ENCODE data around the gene ATG5.
A peak's percentile ranks its signal among the peaks of the same experiment; 100 is the strongest.

The ATG5 gene

DNA sequence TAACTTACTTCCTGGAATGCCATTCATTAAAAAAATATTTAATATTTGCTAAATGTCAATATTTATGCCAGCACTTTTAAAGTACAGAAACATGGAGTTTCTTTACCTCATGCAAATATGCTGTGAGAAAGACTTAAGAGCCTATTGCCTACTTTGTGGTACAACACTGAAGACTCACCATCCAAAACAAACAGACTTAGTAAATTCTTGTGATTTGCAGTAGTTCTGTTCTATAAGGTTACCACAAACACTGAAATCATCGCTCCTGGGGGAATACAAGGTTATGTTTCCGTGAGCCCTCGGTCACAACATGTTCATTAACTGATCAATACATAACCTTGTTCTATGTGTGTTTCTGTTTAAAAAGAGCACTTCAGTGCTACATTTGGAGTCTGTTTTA is 78.3 kb downstream of the ATG5 start:
- ATAC-seq, result peak; percentile 70
- TF ChIP-seq GLIS3 (CRISPR knock-in tag; IDR thresholded peaks at IDR 0.05), result no peak

- TF ChIP-seq ARNTL (CRISPR knock-in tag; IDR thresholded peaks at IDR 0.05; ENCODE audit: borderline replicate concordance, low read depth), result no peak
- ATAC-seq, result no peak
Observed at GRCh38 chr6:106244931-106245330, 80.6 kb downstream of the ATG5 start.

- TF ChIP-seq ZFP3 (CRISPR knock-in tag; IDR thresholded peaks at IDR 0.05) (no peak), BACH2 (CRISPR knock-in tag; IDR thresholded peaks at IDR 0.05; ENCODE audit: borderline replicate concordance) (no peak), RARB (CRISPR knock-in tag; IDR thresholded peaks at IDR 0.05) (no peak), PPARA (CRISPR knock-in tag; IDR thresholded peaks at IDR 0.05; ENCODE audit: borderline replicate concordance) (no peak), ZC3H10 (CRISPR knock-in tag; IDR thresholded peaks at IDR 0.05) (no peak), CSRNP3 (CRISPR knock-in tag; IDR thresholded peaks at IDR 0.05) (no peak), OSR1 (CRISPR knock-in tag; IDR thresholded peaks at IDR 0.05) (no peak), ZNF70 (CRISPR knock-in tag; IDR thresholded peaks at IDR 0.05) (no peak), CSDC2 (CRISPR knock-in tag; IDR thresholded peaks at IDR 0.05) (no peak), GLIS3 (CRISPR knock-in tag; IDR thresholded peaks at IDR 0.05) (no peak), ESRRG (CRISPR knock-in tag; IDR thresholded peaks at IDR 0.05) (no peak), TCF4 (CRISPR knock-in tag; IDR thresholded peaks at IDR 0.05; ENCODE audit: borderline replicate concordance) (no peak), ISL1 (CRISPR knock-in tag; IDR thresholded peaks at IDR 0.05) (no peak), ARNTL (CRISPR knock-in tag; IDR thresholded peaks at IDR 0.05; ENCODE audit: borderline replicate concordance, low read depth) (no peak), TOX (CRISPR knock-in tag; IDR thresholded peaks at IDR 0.05; ENCODE audit: borderline replicate concordance) (no peak), ZNF8 (CRISPR knock-in tag; IDR thresholded peaks at IDR 0.05) (no peak)
- TF ChIP-seq, protein P1, sequence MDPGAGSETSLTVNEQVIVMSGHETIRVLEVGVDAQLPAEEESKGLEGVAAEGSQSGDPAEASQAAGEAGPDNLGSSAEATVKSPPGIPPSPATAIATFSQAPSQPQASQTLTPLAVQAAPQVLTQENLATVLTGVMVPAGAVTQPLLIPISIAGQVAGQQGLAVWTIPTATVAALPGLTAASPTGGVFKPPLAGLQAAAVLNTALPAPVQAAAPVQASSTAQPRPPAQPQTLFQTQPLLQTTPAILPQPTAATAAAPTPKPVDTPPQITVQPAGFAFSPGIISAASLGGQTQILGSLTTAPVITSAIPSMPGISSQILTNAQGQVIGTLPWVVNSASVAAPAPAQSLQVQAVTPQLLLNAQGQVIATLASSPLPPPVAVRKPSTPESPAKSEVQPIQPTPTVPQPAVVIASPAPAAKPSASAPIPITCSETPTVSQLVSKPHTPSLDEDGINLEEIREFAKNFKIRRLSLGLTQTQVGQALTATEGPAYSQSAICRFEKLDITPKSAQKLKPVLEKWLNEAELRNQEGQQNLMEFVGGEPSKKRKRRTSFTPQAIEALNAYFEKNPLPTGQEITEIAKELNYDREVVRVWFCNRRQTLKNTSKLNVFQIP (CRISPR knock-in tag; IDR thresholded peaks at IDR 0.05; ENCODE audit: borderline replicate concordance, low read depth), result no peak
- TF ChIP-seq, protein P2, sequence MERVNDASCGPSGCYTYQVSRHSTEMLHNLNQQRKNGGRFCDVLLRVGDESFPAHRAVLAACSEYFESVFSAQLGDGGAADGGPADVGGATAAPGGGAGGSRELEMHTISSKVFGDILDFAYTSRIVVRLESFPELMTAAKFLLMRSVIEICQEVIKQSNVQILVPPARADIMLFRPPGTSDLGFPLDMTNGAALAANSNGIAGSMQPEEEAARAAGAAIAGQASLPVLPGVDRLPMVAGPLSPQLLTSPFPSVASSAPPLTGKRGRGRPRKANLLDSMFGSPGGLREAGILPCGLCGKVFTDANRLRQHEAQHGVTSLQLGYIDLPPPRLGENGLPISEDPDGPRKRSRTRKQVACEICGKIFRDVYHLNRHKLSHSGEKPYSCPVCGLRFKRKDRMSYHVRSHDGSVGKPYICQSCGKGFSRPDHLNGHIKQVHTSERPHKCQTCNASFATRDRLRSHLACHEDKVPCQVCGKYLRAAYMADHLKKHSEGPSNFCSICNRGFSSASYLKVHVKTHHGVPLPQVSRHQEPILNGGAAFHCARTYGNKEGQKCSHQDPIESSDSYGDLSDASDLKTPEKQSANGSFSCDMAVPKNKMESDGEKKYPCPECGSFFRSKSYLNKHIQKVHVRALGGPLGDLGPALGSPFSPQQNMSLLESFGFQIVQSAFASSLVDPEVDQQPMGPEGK (CRISPR knock-in tag; IDR thresholded peaks at IDR 0.05; ENCODE audit: borderline replicate concordance), result no peak
- TF ChIP-seq, protein P3, sequence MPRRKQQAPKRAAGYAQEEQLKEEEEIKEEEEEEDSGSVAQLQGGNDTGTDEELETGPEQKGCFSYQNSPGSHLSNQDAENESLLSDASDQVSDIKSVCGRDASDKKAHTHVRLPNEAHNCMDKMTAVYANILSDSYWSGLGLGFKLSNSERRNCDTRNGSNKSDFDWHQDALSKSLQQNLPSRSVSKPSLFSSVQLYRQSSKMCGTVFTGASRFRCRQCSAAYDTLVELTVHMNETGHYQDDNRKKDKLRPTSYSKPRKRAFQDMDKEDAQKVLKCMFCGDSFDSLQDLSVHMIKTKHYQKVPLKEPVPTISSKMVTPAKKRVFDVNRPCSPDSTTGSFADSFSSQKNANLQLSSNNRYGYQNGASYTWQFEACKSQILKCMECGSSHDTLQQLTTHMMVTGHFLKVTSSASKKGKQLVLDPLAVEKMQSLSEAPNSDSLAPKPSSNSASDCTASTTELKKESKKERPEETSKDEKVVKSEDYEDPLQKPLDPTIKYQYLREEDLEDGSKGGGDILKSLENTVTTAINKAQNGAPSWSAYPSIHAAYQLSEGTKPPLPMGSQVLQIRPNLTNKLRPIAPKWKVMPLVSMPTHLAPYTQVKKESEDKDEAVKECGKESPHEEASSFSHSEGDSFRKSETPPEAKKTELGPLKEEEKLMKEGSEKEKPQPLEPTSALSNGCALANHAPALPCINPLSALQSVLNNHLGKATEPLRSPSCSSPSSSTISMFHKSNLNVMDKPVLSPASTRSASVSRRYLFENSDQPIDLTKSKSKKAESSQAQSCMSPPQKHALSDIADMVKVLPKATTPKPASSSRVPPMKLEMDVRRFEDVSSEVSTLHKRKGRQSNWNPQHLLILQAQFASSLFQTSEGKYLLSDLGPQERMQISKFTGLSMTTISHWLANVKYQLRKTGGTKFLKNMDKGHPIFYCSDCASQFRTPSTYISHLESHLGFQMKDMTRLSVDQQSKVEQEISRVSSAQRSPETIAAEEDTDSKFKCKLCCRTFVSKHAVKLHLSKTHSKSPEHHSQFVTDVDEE (CRISPR knock-in tag; IDR thresholded peaks at IDR 0.05), result no peak
- no peak for ATAC-seq
Observed at GRCh38 chr6:106244521-106244920, 81.0 kb downstream of the ATG5 start.

GRCh38 chr6:106243261-106243660 is 82.3 kb downstream of the ATG5 start:
- no peak for ATAC-seq
- TF ChIP-seq, protein P3 (CRISPR knock-in tag; IDR thresholded peaks at IDR 0.05), result no peak
- no peak for TF ChIP-seq CSRNP3 (CRISPR knock-in tag; IDR thresholded peaks at IDR 0.05)
- no peak for TF ChIP-seq ZC3H10 (CRISPR knock-in tag; IDR thresholded peaks at IDR 0.05)
- TF ChIP-seq ZNF70 (CRISPR knock-in tag; IDR thresholded peaks at IDR 0.05), result no peak
- no peak for TF ChIP-seq TOX (CRISPR knock-in tag; IDR thresholded peaks at IDR 0.05; ENCODE audit: borderline replicate concordance)
- TF ChIP-seq, protein P4, sequence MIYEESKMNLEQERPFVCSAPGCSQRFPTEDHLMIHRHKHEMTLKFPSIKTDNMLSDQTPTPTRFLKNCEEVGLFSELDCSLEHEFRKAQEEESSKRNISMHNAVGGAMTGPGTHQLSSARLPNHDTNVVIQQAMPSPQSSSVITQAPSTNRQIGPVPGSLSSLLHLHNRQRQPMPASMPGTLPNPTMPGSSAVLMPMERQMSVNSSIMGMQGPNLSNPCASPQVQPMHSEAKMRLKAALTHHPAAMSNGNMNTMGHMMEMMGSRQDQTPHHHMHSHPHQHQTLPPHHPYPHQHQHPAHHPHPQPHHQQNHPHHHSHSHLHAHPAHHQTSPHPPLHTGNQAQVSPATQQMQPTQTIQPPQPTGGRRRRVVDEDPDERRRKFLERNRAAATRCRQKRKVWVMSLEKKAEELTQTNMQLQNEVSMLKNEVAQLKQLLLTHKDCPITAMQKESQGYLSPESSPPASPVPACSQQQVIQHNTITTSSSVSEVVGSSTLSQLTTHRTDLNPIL (CRISPR knock-in tag; IDR thresholded peaks at IDR 0.05; ENCODE audit: low read depth), result no peak
- no peak for TF ChIP-seq CSDC2 (CRISPR knock-in tag; IDR thresholded peaks at IDR 0.05)
- no peak for TF ChIP-seq ZNF8 (CRISPR knock-in tag; IDR thresholded peaks at IDR 0.05)
- no peak for TF ChIP-seq GLIS3 (CRISPR knock-in tag; IDR thresholded peaks at IDR 0.05)
- no peak for TF ChIP-seq TCF4 (CRISPR knock-in tag; IDR thresholded peaks at IDR 0.05; ENCODE audit: borderline replicate concordance)
- no peak for TF ChIP-seq SNAI2 (CRISPR knock-in tag; IDR thresholded peaks at IDR 0.05)
- TF ChIP-seq BACH2 (CRISPR knock-in tag; IDR thresholded peaks at IDR 0.05; ENCODE audit: borderline replicate concordance), result no peak
- TF ChIP-seq ZFP30 (CRISPR knock-in tag; IDR thresholded peaks at IDR 0.05), result no peak
- no peak for TF ChIP-seq OSR1 (CRISPR knock-in tag; IDR thresholded peaks at IDR 0.05)
- no peak for TF ChIP-seq ARNTL (CRISPR knock-in tag; IDR thresholded peaks at IDR 0.05; ENCODE audit: borderline replicate concordance, low read depth)

All from SK-N-SH treated with all-trans-retinoic acid at 6 μM for 48 hours (cell line).